ENCODE data around the gene DRC1. TPM values are rescaled to one million over a fixed set of nuclear protein-coding genes. Genes with fewer than 3 reads are reported as not detected.

Gene DRC1
- total RNA-seq, 1 donor from 2014 or later: 3.7 TPM

DNA sequence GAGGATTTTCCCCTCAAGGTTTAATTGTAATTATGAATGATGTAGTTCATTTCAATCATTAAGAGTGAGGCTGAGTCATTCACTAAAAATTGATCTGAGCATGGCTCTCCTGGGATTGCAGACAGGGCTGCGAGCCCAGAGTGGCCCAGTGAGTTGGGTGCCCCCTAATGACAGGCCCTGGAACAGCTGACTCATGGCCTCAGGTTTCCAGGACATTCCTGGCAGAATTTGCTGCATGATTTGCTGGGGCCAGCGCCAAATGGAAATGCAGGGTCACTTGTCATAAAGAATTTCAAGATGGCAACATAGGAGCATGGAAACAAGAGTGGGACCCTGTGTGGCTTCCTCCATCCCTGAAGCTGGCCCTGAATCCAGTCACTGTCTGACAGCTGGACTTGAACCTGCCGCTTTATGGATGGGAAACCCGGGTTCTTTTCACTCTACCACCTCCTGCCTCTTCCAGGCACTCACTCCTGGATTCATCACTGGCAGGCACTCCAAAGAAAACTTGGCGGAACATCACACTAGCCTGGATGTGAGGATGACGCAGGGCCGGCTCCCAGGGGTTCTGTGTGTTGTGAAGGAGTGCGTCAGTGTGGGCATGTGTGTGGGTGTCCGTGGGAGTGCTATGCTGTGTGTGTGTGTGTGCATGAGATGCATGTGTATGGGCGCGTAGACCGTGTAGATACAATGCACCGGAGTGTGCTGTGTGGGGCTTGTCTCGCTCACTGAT is 61.0 kb downstream of the DRC1 start:
- no peak for DNase-seq (ENCODE audit: extremely low spot score, unreplicated experiment)
- Mint-ChIP-seq H3K4me3 (no peak overlapping the region), H3K4me1 (ENCODE audit: unreplicated experiment) (peaks cover 3% of the 10 kb centered on the region), H3K27me3 (no peaks in the 10 kb centered on the region), H3K9me3 (no peaks in the 10 kb centered on the region), H3K36me3 (no peaks in the 10 kb centered on the region), H3K27ac (no peak overlapping the region)
- TF ChIP-seq, protein P1, sequence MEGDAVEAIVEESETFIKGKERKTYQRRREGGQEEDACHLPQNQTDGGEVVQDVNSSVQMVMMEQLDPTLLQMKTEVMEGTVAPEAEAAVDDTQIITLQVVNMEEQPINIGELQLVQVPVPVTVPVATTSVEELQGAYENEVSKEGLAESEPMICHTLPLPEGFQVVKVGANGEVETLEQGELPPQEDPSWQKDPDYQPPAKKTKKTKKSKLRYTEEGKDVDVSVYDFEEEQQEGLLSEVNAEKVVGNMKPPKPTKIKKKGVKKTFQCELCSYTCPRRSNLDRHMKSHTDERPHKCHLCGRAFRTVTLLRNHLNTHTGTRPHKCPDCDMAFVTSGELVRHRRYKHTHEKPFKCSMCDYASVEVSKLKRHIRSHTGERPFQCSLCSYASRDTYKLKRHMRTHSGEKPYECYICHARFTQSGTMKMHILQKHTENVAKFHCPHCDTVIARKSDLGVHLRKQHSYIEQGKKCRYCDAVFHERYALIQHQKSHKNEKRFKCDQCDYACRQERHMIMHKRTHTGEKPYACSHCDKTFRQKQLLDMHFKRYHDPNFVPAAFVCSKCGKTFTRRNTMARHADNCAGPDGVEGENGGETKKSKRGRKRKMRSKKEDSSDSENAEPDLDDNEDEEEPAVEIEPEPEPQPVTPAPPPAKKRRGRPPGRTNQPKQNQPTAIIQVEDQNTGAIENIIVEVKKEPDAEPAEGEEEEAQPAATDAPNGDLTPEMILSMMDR (conservative IDR thresholded peaks at IDR 0.05): peak; percentile 69

DNA sequence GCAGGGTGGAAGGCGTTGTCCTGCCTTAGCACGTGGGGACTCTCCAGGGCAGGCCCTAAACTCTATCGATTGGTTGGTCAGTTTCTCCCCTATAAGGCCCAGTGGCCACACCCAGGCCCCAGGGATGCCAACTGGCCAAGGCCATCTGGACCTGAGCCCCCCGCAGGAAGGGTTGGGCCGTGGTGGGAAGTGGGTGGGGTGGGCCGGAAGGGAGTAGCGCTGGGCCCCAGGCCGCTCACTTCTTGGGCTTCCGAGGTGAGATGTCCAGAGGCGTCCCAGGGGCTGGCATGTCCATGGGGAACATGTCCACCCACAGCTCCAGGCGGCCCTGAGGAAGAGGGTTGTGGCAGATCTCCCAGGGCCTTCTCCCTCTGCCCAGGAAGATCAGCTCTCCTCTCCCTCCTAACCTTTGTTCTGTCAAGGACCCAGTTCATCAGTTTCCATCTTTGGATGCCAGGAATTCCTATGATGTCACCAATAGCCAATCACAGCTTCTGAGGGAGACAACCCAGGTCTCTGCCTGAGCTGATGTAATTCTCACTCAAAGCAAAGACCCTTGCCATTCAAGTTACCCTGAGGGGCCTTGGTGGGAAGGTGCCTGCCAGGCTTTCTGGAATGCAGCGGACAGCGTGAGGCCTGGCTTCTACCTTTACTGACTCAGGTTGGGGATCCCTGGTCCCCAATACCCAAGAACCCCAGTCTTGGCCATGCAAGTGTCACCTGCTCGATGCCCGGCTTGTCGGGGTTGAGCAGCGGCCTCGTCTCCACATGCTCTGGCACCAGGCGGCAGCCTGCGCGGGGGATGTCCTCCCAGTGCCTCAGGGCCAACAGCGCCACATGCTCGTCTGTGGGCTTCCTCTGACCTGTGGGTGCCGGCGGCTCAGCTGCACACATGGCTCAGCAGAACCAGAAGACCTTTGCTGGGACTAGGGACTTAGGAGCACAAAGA is 61.8 kb downstream of the DRC1 start:
- no peak overlapping the region for H3K27ac Mint-ChIP-seq
- H3K36me3 Mint-ChIP-seq: no peaks in the 10 kb centered on the region
- no peaks in the 10 kb centered on the region for H3K9me3 Mint-ChIP-seq
- no peak for DNase-seq (ENCODE audit: extremely low spot score, unreplicated experiment)
- TF ChIP-seq, protein P1 (conservative IDR thresholded peaks at IDR 0.05): no peak
- no peak overlapping the region for H3K4me3 Mint-ChIP-seq
- H3K27me3 Mint-ChIP-seq: no peaks in the 10 kb centered on the region
- peaks cover 3% of the 10 kb centered on the region for H3K4me1 Mint-ChIP-seq (ENCODE audit: unreplicated experiment)

DNA sequence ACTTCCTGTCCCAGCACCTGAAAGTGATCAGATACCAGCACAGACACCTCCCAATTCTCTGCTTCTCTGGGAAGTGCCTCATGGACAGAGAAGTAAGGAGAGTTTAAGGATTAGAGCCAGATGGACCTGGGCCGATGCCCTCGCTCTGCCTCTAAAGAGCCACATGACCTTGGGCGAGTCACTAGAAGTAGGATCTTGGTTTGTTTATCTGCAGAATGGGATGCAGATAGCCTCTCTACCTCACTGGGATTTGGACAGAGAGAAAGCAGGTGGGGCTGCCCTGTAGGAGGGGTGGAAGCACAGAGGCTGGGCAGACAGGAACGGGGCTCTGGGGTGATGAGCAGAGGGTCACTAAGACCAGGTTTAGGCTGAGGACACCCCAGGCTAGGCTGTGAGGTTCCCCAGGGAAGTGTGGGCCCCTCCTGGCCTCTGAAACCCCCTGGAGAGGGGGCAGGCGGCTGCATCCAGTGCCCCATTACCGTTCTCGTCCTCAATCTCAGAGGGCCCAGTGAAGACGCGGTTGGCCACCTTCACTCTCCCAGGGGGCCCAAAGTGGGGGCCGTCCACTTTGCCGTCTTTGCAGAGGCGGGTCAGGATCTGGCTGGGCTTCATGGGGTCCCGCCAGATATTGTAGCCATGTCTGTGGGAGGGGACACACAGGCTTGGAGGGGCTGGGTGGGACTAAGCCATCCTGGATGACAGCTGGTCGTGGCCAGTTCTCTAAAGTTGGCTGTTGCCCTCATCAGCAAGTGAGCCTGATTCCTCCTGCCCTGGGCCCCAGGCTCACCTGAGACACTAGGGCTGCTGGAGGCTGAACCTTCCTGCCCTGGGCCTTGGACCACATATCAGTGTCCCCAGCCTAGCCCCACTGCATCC is 62.9 kb downstream of the DRC1 start:
- TF ChIP-seq, protein P1 (conservative IDR thresholded peaks at IDR 0.05): no peak
- Mint-ChIP-seq H3K27ac (no peak overlapping the region), H3K9me3 (peaks cover 4% of the 10 kb centered on the region), H3K36me3 (no peaks in the 10 kb centered on the region), H3K4me1 (ENCODE audit: unreplicated experiment) (peaks cover 3% of the 10 kb centered on the region), H3K4me3 (no peak overlapping the region), H3K27me3 (no peaks in the 10 kb centered on the region)
- no peak for DNase-seq (ENCODE audit: extremely low spot score, unreplicated experiment)

DNA sequence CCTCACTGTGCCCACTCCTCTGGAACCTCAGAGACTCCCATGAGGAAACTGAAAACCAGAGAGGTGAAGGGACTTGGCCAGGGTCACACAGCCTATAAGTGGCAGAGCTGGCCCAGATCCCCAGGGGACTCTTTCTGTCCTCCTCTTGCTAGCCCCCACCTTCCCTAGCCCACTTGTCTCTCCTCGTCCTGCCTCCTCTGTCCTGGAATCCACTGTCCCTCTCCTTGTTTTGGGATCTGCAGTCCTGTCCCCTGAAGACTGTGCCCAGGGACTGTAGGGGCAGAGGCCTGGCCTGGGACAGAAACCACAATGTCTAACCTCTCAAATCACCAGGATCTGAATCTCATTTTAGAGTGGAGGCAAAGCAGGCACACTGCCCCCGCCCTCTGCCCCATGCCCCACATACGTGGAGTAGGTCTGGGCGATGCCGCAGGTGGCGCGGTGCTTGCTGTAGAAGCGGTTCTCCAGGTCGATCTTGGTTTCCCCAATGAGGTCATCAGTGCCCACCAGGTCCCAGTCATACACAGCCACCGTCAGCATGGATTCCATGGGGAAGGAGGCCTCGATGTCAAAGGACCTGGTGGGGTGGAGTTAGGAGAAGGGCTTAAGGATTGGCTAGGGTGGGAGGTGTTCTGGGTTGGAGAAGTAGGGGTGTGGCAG is 63.7 kb downstream of the DRC1 start:
- no peak overlapping the region for H3K27ac Mint-ChIP-seq
- H3K4me3 Mint-ChIP-seq: no peak overlapping the region
- peaks cover 3% of the 10 kb centered on the region for H3K4me1 Mint-ChIP-seq (ENCODE audit: unreplicated experiment)
- DNase-seq (ENCODE audit: extremely low spot score, unreplicated experiment): no peak
- H3K9me3 Mint-ChIP-seq: peaks cover 4% of the 10 kb centered on the region
- TF ChIP-seq, protein P1 (conservative IDR thresholded peaks at IDR 0.05): no peak
- H3K36me3 Mint-ChIP-seq: no peaks in the 10 kb centered on the region
- H3K27me3 Mint-ChIP-seq: no peaks in the 10 kb centered on the region

DNA sequence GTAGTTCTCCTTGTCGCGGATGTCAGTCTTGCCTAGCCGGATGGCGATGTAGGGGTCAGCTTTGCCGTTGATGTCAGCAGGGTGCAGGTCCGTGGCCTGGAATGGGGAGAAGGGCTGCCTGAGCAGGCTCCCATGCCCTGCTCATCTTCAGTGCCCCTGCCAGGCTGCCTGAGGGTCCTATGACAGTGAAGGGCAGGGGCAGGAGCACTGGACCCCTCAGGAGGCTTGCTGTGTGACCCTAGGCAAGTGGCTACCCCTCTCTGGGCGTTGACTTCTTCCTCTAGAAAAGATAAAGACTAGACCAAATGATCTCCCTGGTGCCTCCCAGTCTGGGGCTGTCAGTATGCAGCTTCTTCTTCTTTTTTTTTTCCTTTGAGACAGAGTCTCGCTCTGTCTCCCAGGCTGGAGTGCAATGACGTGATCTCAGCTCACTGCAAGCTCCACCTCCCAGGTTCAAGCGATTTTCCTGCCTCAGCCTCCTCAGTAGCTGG is 64.3 kb downstream of the DRC1 start:
- no peaks in the 10 kb centered on the region for H3K36me3 Mint-ChIP-seq
- TF ChIP-seq, protein P1 (conservative IDR thresholded peaks at IDR 0.05): no peak
- H3K4me1 Mint-ChIP-seq (ENCODE audit: unreplicated experiment): peaks cover 3% of the 10 kb centered on the region
- peaks cover 4% of the 10 kb centered on the region for H3K9me3 Mint-ChIP-seq
- DNase-seq (ENCODE audit: extremely low spot score, unreplicated experiment): no peak
- no peak overlapping the region for H3K4me3 Mint-ChIP-seq
- no peak overlapping the region for H3K27ac Mint-ChIP-seq
- H3K27me3 Mint-ChIP-seq: no peaks in the 10 kb centered on the region
